AG09309 (cell line): Measurements from ENCODE around the gene C2orf68.
A peak's percentile ranks its signal among the peaks of the same experiment; 100 is the strongest.

Experiments used
- DNase-seq: peaks from one replicate; pipeline ENCODE4 v3.0.0-alpha.2; 2010; ENCODE audit warnings: low read depth
- H3K4me3 ChIP-seq: 2 replicates; pipeline ENCODE4 v1.5.1; 2011; ENCODE audit warnings: mild to moderate bottlenecking, low read depth, low read length, moderate library complexity; ENCODE audit not compliant: control insufficient read depth
- TF ChIP-seq, protein P1 (sequence below): IDR thresholded peaks from 2 replicates; pipeline ENCODE4 v1.5.1; 2011; ENCODE audit warnings: mild to moderate bottlenecking, low read depth, low read length, inconsistent platforms; ENCODE audit not compliant: insufficient read depth, control insufficient read depth; ENCODE audit errors: missing control alignments

The C2orf68 gene

DNA sequence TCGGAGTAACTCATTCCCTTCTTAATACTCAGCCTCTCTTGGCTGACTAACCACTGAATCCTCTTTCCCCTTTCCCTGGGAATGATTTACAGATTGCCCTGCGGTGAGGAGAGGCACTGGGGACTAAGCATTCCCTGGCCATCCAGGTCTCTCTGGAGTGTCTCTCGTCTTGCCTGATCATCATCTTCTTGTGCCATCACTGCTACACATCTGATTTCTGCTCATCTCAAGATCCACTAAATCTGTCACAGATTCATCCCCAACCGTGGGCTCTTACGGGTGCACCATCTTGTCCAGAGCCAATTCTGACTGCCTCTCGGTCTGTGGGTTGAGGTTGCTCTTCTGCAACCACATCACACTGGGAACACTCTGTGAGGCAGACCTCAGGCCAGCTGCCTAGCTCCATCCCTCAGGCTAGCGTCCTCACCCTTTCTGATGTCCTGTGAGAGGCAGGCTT lies 44.1 kb upstream of the C2orf68 start:
- DNase-seq: no peak
- TF ChIP-seq, protein P1, sequence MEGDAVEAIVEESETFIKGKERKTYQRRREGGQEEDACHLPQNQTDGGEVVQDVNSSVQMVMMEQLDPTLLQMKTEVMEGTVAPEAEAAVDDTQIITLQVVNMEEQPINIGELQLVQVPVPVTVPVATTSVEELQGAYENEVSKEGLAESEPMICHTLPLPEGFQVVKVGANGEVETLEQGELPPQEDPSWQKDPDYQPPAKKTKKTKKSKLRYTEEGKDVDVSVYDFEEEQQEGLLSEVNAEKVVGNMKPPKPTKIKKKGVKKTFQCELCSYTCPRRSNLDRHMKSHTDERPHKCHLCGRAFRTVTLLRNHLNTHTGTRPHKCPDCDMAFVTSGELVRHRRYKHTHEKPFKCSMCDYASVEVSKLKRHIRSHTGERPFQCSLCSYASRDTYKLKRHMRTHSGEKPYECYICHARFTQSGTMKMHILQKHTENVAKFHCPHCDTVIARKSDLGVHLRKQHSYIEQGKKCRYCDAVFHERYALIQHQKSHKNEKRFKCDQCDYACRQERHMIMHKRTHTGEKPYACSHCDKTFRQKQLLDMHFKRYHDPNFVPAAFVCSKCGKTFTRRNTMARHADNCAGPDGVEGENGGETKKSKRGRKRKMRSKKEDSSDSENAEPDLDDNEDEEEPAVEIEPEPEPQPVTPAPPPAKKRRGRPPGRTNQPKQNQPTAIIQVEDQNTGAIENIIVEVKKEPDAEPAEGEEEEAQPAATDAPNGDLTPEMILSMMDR: no peak
- H3K4me3 ChIP-seq: no peak overlapping the region

DNA sequence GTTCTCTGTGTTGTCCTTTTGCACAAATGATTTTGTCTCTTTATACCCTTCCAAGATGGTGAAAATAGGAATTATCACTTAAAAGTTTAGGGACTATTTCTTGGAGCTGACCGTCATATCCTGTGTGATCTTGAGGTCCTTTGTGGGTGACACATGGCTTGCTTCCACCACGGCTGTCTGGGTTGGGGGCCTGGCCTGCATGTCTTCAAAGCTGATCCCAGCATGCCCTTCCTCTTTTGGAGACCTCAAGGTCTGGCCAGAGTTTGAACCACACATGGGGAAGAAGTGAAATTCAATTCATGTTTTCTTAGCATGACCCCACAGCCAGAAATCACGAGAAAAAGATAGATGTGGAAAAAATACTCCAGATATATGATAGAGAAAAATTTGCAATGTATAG lies 42.1 kb upstream of the C2orf68 start:
- H3K4me3 ChIP-seq: no peak overlapping the region
- TF ChIP-seq, protein P1: no peak
- no peak for DNase-seq

DNA sequence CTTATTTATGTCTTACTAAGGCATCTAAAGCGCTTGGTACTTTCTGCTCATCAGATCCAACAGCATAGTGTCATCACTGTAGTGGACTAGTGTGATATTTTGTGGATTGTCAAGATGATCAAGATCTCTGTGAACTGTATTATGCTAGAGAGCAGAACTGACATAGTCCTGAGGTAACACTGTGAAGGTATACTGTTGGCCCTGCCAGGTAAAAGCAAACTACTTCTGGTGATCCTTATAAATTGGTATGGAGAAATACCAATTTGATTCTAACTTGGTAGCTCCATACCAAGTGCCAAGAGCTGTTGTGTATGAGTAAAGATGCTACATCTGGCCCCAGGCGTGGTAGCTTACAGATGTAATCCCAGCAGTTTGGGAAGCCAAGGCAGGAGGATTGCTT lies 40.2 kb upstream of the C2orf68 start:
- TF ChIP-seq, protein P1: no peak
- DNase-seq: no peak
- H3K4me3 ChIP-seq: no peak overlapping the region

DNA sequence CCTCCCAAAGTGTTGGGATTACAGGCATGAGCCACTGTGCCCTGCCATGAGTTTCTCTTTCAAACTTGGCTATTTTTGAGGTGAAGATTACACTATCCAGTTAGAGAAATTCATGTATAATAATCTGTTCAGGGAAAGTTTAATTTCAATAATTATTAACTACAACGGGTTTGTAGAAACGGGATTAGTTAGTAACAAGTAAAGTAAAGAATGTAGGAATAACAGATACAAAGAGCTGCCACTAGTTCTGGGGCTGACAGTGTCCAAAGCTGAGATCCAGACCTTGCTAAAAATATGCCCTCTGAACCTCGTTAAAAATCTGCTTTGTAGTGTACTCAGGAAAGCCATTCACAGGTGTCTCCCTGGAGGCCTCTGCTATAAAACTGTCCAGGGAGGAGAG lies 39.2 kb upstream of the C2orf68 start:
- TF ChIP-seq, protein P1: no peak
- no peak overlapping the region for H3K4me3 ChIP-seq
- no peak for DNase-seq

DNA sequence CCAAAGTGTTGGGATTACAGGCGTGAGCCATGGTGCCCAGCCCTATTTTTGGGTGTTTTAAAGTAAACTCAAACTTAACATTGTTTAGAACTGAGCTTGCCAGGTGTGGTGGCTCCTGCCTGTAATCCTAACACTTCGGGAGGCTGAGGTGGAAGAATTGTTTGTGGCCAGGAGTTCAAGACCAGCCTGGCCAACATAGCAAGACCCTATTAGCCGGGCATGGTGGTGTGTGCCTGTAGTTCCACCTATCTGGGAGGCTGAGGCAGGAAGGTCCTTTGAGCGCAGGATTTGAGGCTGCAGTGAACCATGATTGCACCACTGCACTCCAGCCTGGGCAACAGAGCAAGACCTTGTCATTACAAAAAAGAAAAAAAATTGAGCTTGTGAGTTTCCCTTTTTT lies 38.6 kb upstream of the C2orf68 start:
- TF ChIP-seq, protein P1: no peak

DNA sequence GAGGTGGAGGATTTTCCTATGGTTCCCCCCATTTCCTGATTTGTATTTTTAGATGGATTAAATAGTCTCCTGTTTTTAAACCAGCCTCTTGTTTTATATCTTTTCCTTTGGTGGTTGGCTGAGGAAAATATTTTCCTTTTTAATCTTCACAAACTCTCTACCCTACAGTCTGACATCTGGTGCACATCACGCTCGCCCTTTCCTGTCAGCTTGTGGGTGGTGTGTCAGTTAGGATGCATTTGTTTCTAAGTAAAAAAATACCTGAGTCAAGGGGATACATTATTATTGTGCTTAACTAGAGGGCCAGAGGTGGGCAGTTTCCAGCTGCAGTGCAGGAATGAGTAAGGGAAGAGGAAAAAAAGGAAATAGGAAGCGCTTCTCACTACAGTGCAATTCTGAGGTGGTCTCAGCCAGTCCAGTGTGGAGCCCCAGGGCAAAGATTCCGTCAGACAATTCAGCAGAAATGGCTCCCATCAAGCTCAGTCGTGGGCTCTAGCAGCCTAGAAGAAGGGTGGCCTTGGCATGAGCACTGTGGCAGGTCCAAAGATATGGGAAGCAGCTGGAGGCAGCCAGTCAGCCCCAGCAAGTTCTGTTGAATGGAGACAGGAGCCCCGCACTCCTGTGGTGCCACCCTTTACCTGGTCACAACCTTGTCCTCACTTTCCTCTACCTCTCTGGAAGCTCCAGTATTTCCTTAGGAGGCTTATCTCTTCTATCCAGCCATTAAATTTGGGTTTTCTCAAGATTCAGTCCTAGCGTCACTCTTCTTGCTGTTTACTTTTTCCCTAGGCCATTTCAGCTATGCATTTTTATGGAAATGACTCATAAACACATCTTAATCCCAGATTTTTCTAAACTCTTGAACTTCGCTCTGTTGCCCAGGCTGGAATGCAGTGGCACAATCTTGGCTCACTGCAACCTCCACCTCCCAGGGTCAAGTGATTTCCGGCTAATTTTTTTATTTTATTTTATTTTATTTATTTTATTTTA lies 37.6 kb upstream of the C2orf68 start:
- TF ChIP-seq, protein P1: no peak
- no peak overlapping the region for H3K4me3 ChIP-seq
- peak; percentile 55 for DNase-seq

More for the DNA sequence above, 38.6 kb upstream of the C2orf68 start:
- H3K4me3 ChIP-seq: no peak overlapping the region
- DNase-seq: no peak
